ENCODE data around the gene CLDN16. TPM values are rescaled to one million over a fixed set of nuclear protein-coding genes. Genes with fewer than 3 reads are reported as not detected.

CLDN16 gene
- total RNA-seq, 1 donor from 2014 or later = 0.50 TPM

GRCh38 chr3:190368881-190369280, 19.1 kb upstream of the CLDN16 start:
- H3K36me3 Mint-ChIP-seq (ENCODE audit: low read depth, unreplicated experiment) = no peaks in the 10 kb centered on the region
- no peaks in the 10 kb centered on the region for H3K9me3 Mint-ChIP-seq (ENCODE audit: unreplicated experiment)
- Histone ChIP-seq H4K20me1 (ENCODE audit: insufficient read depth, low read length) (no peaks in the 10 kb centered on the region), H3K4me2 (ENCODE audit: low read length) (no peak overlapping the region), H3K9me3 (ENCODE audit: insufficient read depth, low read depth, low read length) (peaks cover 4% of the 10 kb centered on the region), H3K36me3 (ENCODE audit: insufficient read depth, low read length) (no peaks in the 10 kb centered on the region), H3K9ac (ENCODE audit: low read length) (no peak overlapping the region), H3K27me3 (ENCODE audit: insufficient read depth, low read length) (no peaks in the 10 kb centered on the region), H2AFZ (ENCODE audit: low read depth, low read length) (no peak overlapping the region), H3K4me3 (ENCODE audit: insufficient read depth, low read depth, low read length) (no peak overlapping the region), H3K79me2 (ENCODE audit: insufficient read depth, low read length) (no peaks in the 10 kb centered on the region), H3K4me1 (ENCODE audit: insufficient read depth, low read length) (no peaks in the 10 kb centered on the region), H3K27ac (ENCODE audit: low read depth, low read length) (no peak overlapping the region)
- H3K27ac Mint-ChIP-seq (ENCODE audit: unreplicated experiment) = no peak overlapping the region
- FAIRE-seq = no peak
- H3K27me3 Mint-ChIP-seq (ENCODE audit: low read depth, unreplicated experiment) = no peaks in the 10 kb centered on the region
- H3K4me3 Mint-ChIP-seq (ENCODE audit: unreplicated experiment) = no peak overlapping the region
- TF ChIP-seq EZH2 (IDR thresholded peaks at IDR 0.05; ENCODE audit: insufficient read depth, low read length) (no peak), CTCF (IDR thresholded peaks at IDR 0.05; ENCODE audit: insufficient read depth, low read depth, low read length) (no peak)
- no peak for DNase-seq (ENCODE audit: low read depth)
- peaks cover 15% of the 10 kb centered on the region for H3K4me1 Mint-ChIP-seq (ENCODE audit: low read depth, unreplicated experiment)

GRCh38 chr3:190369668-190370295, 18.2 kb upstream of the CLDN16 start:
- Histone ChIP-seq H3K79me2 (ENCODE audit: insufficient read depth, low read length) (no peaks in the 10 kb centered on the region), H3K9me3 (ENCODE audit: insufficient read depth, low read depth, low read length) (peaks cover 4% of the 10 kb centered on the region), H3K27me3 (ENCODE audit: insufficient read depth, low read length) (no peaks in the 10 kb centered on the region), H3K4me1 (ENCODE audit: insufficient read depth, low read length) (no peaks in the 10 kb centered on the region), H3K4me3 (ENCODE audit: insufficient read depth, low read depth, low read length) (no peak overlapping the region), H3K4me2 (ENCODE audit: low read length) (no peak overlapping the region), H3K27ac (ENCODE audit: low read depth, low read length) (no peak overlapping the region), H4K20me1 (ENCODE audit: insufficient read depth, low read length) (no peaks in the 10 kb centered on the region), H3K36me3 (ENCODE audit: insufficient read depth, low read length) (no peaks in the 10 kb centered on the region), H3K9ac (ENCODE audit: low read length) (no peak overlapping the region), H2AFZ (ENCODE audit: low read depth, low read length) (no peak overlapping the region)
- Mint-ChIP-seq H3K9me3 (ENCODE audit: unreplicated experiment) (no peaks in the 10 kb centered on the region), H3K4me1 (ENCODE audit: low read depth, unreplicated experiment) (peaks cover 17% of the 10 kb centered on the region), H3K36me3 (ENCODE audit: low read depth, unreplicated experiment) (no peaks in the 10 kb centered on the region), H3K27me3 (ENCODE audit: low read depth, unreplicated experiment) (no peaks in the 10 kb centered on the region), H3K4me3 (ENCODE audit: unreplicated experiment) (no peak overlapping the region), H3K27ac (ENCODE audit: unreplicated experiment) (no peak overlapping the region)
- DNase-seq (ENCODE audit: low read depth) (no peak), FAIRE-seq (peak; percentile 56)
- TF ChIP-seq CTCF (IDR thresholded peaks at IDR 0.05; ENCODE audit: insufficient read depth, low read depth, low read length) (no peak), EZH2 (IDR thresholded peaks at IDR 0.05; ENCODE audit: insufficient read depth, low read length) (no peak)

GRCh38 chr3:190370369-190370768, 17.6 kb upstream of the CLDN16 start:
- Histone ChIP-seq H3K4me3 (ENCODE audit: insufficient read depth, low read depth, low read length) (no peak overlapping the region), H3K27me3 (ENCODE audit: insufficient read depth, low read length) (no peaks in the 10 kb centered on the region), H4K20me1 (ENCODE audit: insufficient read depth, low read length) (no peaks in the 10 kb centered on the region), H3K4me2 (ENCODE audit: low read length) (no peak overlapping the region), H3K36me3 (ENCODE audit: insufficient read depth, low read length) (no peaks in the 10 kb centered on the region), H2AFZ (ENCODE audit: low read depth, low read length) (no peak overlapping the region), H3K9ac (ENCODE audit: low read length) (no peak overlapping the region), H3K79me2 (ENCODE audit: insufficient read depth, low read length) (no peaks in the 10 kb centered on the region), H3K27ac (ENCODE audit: low read depth, low read length) (no peak overlapping the region), H3K9me3 (ENCODE audit: insufficient read depth, low read depth, low read length) (peaks cover 4% of the 10 kb centered on the region), H3K4me1 (ENCODE audit: insufficient read depth, low read length) (no peaks in the 10 kb centered on the region)
- DNase-seq (ENCODE audit: low read depth) (no peak), FAIRE-seq (no peak)
- no peaks in the 10 kb centered on the region for H3K27me3 Mint-ChIP-seq (ENCODE audit: low read depth, unreplicated experiment)
- no peaks in the 10 kb centered on the region for H3K36me3 Mint-ChIP-seq (ENCODE audit: low read depth, unreplicated experiment)
- H3K9me3 Mint-ChIP-seq (ENCODE audit: unreplicated experiment) = no peaks in the 10 kb centered on the region
- H3K27ac Mint-ChIP-seq (ENCODE audit: unreplicated experiment) = no peak overlapping the region
- H3K4me3 Mint-ChIP-seq (ENCODE audit: unreplicated experiment) = no peak overlapping the region
- H3K4me1 Mint-ChIP-seq (ENCODE audit: low read depth, unreplicated experiment) = peaks cover 17% of the 10 kb centered on the region
- TF ChIP-seq CTCF (IDR thresholded peaks at IDR 0.05; ENCODE audit: insufficient read depth, low read depth, low read length) = no peak
- TF ChIP-seq EZH2 (IDR thresholded peaks at IDR 0.05; ENCODE audit: insufficient read depth, low read length) = no peak
